Fibroblast of lung (primary cell): Measurements from ENCODE around the gene TMED8. TPM values are rescaled to one million over a fixed set of nuclear protein-coding genes. Genes with fewer than 3 reads are reported as not detected.

Experiments
- DNase-seq, 2 donors: peaks; one replicate each; pipeline versions ENCODE4 v3.0.0 to v3.0.0-alpha.2; 2010; ENCODE audit warnings: low read depth in 2 of 2
- H2AFZ ChIP-seq: 2 replicates; pipeline ENCODE4 v1.5.1; 2012; ENCODE audit warnings: low read length, control low read depth, inconsistent platforms
- H3K27ac ChIP-seq: 2 replicates; pipeline ENCODE4 v1.5.1; 2011; ENCODE audit warnings: low read length, control low read depth; ENCODE audit not compliant: insufficient read depth
- H3K27me3 ChIP-seq: 2 replicates; pipeline ENCODE4 v1.5.1; 2011; ENCODE audit warnings: mild to moderate bottlenecking, low read length; ENCODE audit not compliant: control insufficient read depth, insufficient read depth
- H3K36me3 ChIP-seq: 2 replicates; pipeline ENCODE4 v1.5.1; 2011; ENCODE audit warnings: low read length; ENCODE audit not compliant: control insufficient read depth, insufficient read depth
- H3K4me1 ChIP-seq: 2 replicates; pipeline ENCODE4 v1.5.1; 2011; ENCODE audit warnings: low read length; ENCODE audit not compliant: control insufficient read depth, insufficient read depth; ENCODE audit errors: extremely low read depth
- H3K4me2 ChIP-seq: 2 replicates; pipeline ENCODE4 v1.5.1; 2011; ENCODE audit warnings: low read length, control low read depth; ENCODE audit not compliant: insufficient read depth; ENCODE audit errors: extremely low read depth
- H3K4me3 ChIP-seq, 4 experiments: fragments of 200-600 bp in 1 of 4; sonication (generic) in 1 of 4; replicated peaks in 1 of 4; 2 replicates each; pipeline ENCODE4 v1.5.1; 2011 to 2016; ENCODE audit warnings: low read length in 4 of 4, low read depth in 3 of 4, mild to moderate bottlenecking in 3 of 4, control low read depth in 2 of 4, inconsistent platforms in 1 of 4, mixed read lengths in 1 of 4; ENCODE audit not compliant: insufficient read depth in 1 of 4; ENCODE audit errors: control extremely low read depth in 1 of 4
- H3K79me2 ChIP-seq: 2 replicates; pipeline ENCODE4 v1.5.1; 2012; ENCODE audit warnings: mild to moderate bottlenecking, low read length, inconsistent platforms; ENCODE audit not compliant: control insufficient read depth, insufficient read depth
- H3K9ac ChIP-seq: 2 replicates; pipeline ENCODE4 v1.5.1; 2011; ENCODE audit warnings: mild to moderate bottlenecking, low read length, control low read depth; ENCODE audit not compliant: insufficient read depth
- H3K9me3 ChIP-seq: 2 replicates; pipeline ENCODE4 v1.5.1; 2012; ENCODE audit warnings: low read depth, low read length; ENCODE audit not compliant: control insufficient read depth, insufficient read depth
- H4K20me1 ChIP-seq: 2 replicates; pipeline ENCODE4 v1.5.1; 2011; ENCODE audit warnings: low read length; ENCODE audit not compliant: control insufficient read depth, insufficient read depth; ENCODE audit errors: extremely low read depth
- EZH2 ChIP-seq: IDR thresholded peaks from 2 replicates; pipeline ENCODE4 v1.5.1; 2012; ENCODE audit warnings: low read length, control low read depth, mild to moderate bottlenecking; ENCODE audit errors: missing control alignments
- polyA plus RNA-seq, 2 donors: library from polyadenylated mRNA; depleted of rRNA in 1 of 2; stranded (reverse) in 1 of 2; unstranded in 1 of 2; fragments of >200 nt; gene quantifications; 2 replicates each; pipeline ENCODE4 v1.2.1, GENCODE V29; 2011 to 2012; ENCODE audit warnings: missing spikeins in 1 of 2
- total RNA-seq: library from RNA; depleted of rRNA; stranded (reverse); fragments of >200 nt; gene quantifications from 2 replicates; pipeline ENCODE4 v1.2.1, GENCODE V29; 2014
- TF ChIP-seq, protein P1 (sequence below), 2 donors: IDR thresholded peaks in 1 of 2; conservative IDR thresholded peaks in 1 of 2; 1 replicate in 1 of 2; 2 replicates in 1 of 2; pipeline ENCODE4 v1.5.1; 2011 to 2012; ENCODE audit warnings: low read length in 2 of 2, control low read depth in 1 of 2, inconsistent platforms in 1 of 2, low read depth in 1 of 2, mild to moderate bottlenecking in 1 of 2

Gene TMED8
- total and polyA plus RNA-seq, 2 donors (not counting 1 experiment from before 2014, with no cell fraction given) = 7.0 to 7.4 TPM

DNA sequence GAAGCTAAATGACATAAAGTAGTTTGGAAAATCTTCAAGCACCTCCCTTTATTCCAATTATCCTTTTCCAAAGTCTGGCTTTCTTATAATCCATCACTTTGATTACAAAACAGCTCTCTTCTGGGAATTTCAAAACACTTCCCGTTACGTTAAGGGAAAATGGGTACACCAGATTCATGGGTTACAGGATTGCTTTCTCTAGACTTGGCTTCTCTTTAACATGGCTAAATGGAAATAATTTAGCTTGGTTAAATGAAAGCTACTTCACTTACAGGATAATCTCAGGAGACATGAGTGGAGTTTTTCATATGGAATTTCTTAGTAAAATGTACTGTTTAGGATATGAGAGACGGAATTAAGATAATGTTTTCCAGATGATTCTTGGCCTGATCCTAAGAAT is 41.3 kb downstream of the TMED8 start:
- no peaks in the 10 kb centered on the region for H3K9me3 ChIP-seq
- H3K4me2 ChIP-seq = no peak overlapping the region
- H3K4me3 ChIP-seq = no peak overlapping the region
- no peak for DNase-seq
- no peaks in the 10 kb centered on the region for H3K79me2 ChIP-seq
- H4K20me1 ChIP-seq = no peaks in the 10 kb centered on the region
- H3K36me3 ChIP-seq = no peaks in the 10 kb centered on the region
- TF ChIP-seq, protein P1, sequence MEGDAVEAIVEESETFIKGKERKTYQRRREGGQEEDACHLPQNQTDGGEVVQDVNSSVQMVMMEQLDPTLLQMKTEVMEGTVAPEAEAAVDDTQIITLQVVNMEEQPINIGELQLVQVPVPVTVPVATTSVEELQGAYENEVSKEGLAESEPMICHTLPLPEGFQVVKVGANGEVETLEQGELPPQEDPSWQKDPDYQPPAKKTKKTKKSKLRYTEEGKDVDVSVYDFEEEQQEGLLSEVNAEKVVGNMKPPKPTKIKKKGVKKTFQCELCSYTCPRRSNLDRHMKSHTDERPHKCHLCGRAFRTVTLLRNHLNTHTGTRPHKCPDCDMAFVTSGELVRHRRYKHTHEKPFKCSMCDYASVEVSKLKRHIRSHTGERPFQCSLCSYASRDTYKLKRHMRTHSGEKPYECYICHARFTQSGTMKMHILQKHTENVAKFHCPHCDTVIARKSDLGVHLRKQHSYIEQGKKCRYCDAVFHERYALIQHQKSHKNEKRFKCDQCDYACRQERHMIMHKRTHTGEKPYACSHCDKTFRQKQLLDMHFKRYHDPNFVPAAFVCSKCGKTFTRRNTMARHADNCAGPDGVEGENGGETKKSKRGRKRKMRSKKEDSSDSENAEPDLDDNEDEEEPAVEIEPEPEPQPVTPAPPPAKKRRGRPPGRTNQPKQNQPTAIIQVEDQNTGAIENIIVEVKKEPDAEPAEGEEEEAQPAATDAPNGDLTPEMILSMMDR (conservative IDR thresholded peaks at IDR 0.05 in 1 of 2, IDR thresholded peaks at IDR 0.05 in 1 of 2; ENCODE audit: low read depth in 1 of 2, low read length in 2 of 2) = no peak
- H3K4me1 ChIP-seq = peaks cover 3% of the 10 kb centered on the region
- no peak overlapping the region for H3K9ac ChIP-seq
- no peak overlapping the region for H2AFZ ChIP-seq
- no peak overlapping the region for H3K27ac ChIP-seq
- H3K27me3 ChIP-seq = no peaks in the 10 kb centered on the region

- TF ChIP-seq, protein P1 (conservative IDR thresholded peaks at IDR 0.05 in 1 of 2, IDR thresholded peaks at IDR 0.05 in 1 of 2; ENCODE audit: low read depth in 1 of 2, low read length in 2 of 2) = no peak
- TF ChIP-seq EZH2 = no peak
- Histone ChIP-seq H2AFZ (no peak overlapping the region), H3K9me3 (no peaks in the 10 kb centered on the region), H3K36me3 (no peaks in the 10 kb centered on the region), H3K79me2 (no peaks in the 10 kb centered on the region), H3K27ac (no peak overlapping the region), H3K27me3 (no peaks in the 10 kb centered on the region), H4K20me1 (no peaks in the 10 kb centered on the region), H3K4me3 (no peak overlapping the region), H3K4me2 (no peak overlapping the region), H3K9ac (no peak overlapping the region), H3K4me1 (no peaks in the 10 kb centered on the region)
- DNase-seq = no peak
Observed at GRCh38 chr14:77329872-77330271, 47.0 kb downstream of the TMED8 start.

GRCh38 chr14:77327111-77327510 is 49.8 kb downstream of the TMED8 start:
- Histone ChIP-seq H3K9me3 (no peaks in the 10 kb centered on the region), H3K4me1 (no peaks in the 10 kb centered on the region), H3K36me3 (no peaks in the 10 kb centered on the region), H3K27me3 (no peaks in the 10 kb centered on the region), H4K20me1 (no peaks in the 10 kb centered on the region), H3K9ac (no peak overlapping the region), H3K79me2 (no peaks in the 10 kb centered on the region), H2AFZ (no peak overlapping the region), H3K4me2 (no peak overlapping the region), H3K4me3 (no peak overlapping the region), H3K27ac (no peak overlapping the region)
- no peak for DNase-seq
- TF ChIP-seq, protein P1 (conservative IDR thresholded peaks at IDR 0.05 in 1 of 2, IDR thresholded peaks at IDR 0.05 in 1 of 2; ENCODE audit: low read depth in 1 of 2, low read length in 2 of 2) = no peak
- TF ChIP-seq EZH2 = no peak
